Measurements from ENCODE around the gene WDR49.

DNA sequence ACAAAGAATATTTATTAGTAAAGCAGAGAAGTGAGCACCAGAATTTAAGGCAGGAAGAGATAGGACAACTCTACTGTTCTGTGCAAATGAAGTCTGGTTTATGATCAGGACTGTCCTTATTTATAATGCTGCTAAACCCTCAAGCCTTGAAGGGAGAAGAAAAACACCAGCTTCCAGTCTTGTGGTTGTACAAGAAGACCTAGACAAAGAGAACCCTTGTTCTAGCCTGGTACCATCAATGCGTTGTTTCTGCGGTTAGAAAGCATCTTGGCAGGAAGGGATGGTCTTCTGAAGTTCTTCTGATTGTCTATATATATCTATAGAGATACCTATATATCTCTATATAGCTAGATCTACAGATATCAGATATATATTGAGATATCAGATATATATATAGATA, 47.2 kb upstream of the WDR49 start:
- TF ChIP-seq, protein P1, sequence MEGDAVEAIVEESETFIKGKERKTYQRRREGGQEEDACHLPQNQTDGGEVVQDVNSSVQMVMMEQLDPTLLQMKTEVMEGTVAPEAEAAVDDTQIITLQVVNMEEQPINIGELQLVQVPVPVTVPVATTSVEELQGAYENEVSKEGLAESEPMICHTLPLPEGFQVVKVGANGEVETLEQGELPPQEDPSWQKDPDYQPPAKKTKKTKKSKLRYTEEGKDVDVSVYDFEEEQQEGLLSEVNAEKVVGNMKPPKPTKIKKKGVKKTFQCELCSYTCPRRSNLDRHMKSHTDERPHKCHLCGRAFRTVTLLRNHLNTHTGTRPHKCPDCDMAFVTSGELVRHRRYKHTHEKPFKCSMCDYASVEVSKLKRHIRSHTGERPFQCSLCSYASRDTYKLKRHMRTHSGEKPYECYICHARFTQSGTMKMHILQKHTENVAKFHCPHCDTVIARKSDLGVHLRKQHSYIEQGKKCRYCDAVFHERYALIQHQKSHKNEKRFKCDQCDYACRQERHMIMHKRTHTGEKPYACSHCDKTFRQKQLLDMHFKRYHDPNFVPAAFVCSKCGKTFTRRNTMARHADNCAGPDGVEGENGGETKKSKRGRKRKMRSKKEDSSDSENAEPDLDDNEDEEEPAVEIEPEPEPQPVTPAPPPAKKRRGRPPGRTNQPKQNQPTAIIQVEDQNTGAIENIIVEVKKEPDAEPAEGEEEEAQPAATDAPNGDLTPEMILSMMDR (IDR thresholded peaks at IDR 0.05), result no peak
- no peak for TF ChIP-seq POLR2A (IDR thresholded peaks at IDR 0.05)

Data from lower leg skin (tissue), 3 donors.